HG03280 (cell line): ENCODE measurements around the gene SLIT3.
A peak's percentile ranks its signal among the peaks of the same experiment; 100 is the strongest.

ENCODE experiments used
- ATAC-seq: cut with Tn5 transposase; IDR thresholded peaks from one replicate; pipeline ENCODE4 v1.9.1; 2021; ENCODE audit warnings: mild to moderate bottlenecking, moderate library complexity; ENCODE audit not compliant: unreplicated experiment

Gene SLIT3

GRCh38 chr5:168819004-168819621 is 481.8 kb downstream of the SLIT3 start:
- no peak for ATAC-seq

- ATAC-seq = no peak
Measured at GRCh38 chr5:168818558-168818957, 482.4 kb downstream of the SLIT3 start.

DNA sequence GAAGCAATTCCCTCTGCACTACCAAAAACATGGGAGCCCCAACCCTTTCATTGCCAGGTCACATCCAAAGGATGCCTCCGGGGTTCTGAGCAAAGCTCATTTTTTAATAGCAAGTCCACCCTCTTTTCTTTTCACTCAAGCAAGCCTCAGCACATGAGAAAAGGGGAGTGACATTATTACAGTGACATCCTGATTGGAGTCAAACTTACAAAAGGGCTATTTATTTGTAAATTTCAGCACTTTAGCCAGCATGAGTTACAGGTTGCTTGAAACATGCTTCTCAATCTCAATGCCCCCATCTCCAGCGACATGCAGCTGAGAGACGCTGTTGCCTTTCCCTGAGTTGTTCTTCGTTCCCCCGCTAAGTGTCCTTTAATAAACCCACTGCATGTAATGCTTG is 483.3 kb downstream of the SLIT3 start:
- no peak for ATAC-seq

GRCh38 chr5:168816661-168817060 is 484.3 kb downstream of the SLIT3 start:
- ATAC-seq = no peak

DNA sequence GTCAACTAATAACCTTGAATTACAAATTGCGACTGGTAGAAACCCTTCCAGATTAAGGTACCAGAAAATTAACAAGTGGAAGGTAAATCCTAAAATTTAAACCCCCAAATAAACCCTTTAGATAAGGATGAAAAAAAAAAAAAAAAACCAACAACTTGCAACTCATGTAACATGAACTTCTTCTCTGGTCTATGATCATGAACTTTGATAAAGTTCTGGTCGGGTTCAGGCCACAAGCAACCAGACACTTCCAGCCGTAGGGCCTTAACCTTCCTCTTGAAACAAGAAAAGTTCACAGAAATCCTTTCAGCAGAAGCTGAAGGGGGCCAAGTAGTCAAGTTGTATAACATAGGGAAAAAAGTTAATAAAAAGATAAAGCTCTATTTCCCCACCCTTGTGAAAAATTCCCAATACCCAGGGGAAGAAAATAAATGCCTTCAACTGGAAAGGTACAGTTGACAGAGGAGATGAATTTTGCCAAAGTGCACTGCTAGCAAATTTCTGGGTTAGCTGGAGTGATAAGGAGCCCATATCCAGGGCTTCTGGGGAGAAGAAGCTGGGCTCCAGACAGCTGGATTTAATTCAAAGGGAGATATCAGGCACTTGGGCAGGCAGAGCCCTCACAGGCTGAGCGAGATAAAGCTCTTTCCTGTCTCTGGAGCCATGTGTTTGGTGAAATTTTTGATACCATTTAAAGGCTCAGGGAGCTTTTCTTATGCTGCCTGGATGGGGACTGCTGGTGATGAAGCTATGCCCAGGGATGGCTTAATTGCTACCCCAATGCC is 487.6 kb downstream of the SLIT3 start:
- no peak for ATAC-seq

DNA sequence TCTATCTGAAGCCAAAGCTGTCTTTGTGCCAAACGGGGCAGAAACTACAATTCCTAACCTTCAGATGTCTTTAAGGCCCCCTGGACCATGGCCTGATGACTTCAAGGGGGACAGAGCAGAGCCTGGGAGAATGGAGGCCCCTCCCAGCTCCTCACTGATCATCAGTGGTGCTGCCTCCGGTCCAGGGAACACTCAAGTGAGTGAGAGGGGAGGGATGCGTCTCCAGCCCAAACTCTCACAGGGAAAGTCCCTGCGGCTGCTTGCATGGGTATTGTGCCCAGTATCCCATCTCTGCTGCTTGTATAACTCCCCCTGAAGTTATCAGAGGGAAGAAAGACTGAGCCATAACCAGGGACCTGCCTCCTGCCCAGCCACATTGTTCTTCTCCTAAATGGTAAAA is 490.3 kb downstream of the SLIT3 start:
- no peak for ATAC-seq

DNA sequence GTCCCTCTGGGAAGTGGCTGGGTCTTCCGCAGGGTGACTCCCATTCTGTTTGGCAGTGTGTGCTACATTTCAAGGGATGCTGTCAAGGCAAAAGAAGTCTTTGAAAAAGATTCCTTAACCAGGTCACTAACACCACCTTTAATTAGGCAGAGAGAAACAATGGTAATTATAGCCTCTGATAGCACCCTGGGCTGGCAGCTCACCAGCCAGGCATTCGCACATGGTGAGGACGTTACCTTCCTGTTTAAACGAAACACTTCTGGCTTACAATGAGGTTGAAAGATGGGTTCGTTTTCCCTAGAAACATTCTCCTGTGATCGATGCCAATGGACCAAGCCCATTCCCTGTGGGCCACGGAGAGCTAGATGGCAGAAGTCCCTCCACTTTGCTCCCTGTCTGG is 491.7 kb downstream of the SLIT3 start:
- ATAC-seq = no peak

DNA sequence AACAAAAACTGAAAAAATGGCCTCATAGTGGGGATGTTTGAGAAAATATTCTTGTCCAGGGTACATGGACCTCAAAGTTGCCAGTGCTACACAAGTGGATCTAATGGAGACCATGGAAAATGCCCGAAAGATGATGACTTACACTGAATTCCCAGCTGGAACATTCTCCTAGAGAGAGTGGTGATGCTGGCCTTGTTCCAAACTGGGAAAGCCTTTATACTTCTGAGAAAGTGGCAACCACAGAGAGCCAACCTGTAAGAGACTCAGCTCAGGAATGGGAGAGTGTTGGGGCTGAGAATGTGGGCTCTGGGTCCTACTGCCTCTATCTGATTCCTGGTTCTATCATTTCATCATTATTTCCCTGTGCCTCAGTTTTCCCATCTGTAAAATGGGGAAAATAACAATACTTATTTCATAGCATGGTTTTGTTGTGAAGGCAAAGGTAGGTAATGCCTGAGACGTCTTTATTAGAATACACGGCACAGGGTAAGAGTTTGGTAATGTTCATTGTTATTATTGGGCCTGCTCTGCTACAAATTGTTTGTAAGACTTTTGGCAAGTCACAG is 492.8 kb downstream of the SLIT3 start:
- no peak for ATAC-seq

- ATAC-seq = no peak
Measured at GRCh38 chr5:168807287-168807686, 493.7 kb downstream of the SLIT3 start.

GRCh38 chr5:168803541-168803940 is 497.4 kb downstream of the SLIT3 start:
- no peak for ATAC-seq

GRCh38 chr5:168802337-168802736 is 498.6 kb downstream of the SLIT3 start:
- ATAC-seq = peak; percentile 73

GRCh38 chr5:168801567-168801966 is 499.4 kb downstream of the SLIT3 start:
- ATAC-seq = no peak

GRCh38 chr5:168800701-168801100 is 500.2 kb downstream of the SLIT3 start:
- ATAC-seq = no peak

- no peak for ATAC-seq
Measured at GRCh38 chr5:168798065-168799023, 502.6 kb downstream of the SLIT3 start.

GRCh38 chr5:168796593-168797580 is 504.1 kb downstream of the SLIT3 start:
- ATAC-seq = no peak

DNA sequence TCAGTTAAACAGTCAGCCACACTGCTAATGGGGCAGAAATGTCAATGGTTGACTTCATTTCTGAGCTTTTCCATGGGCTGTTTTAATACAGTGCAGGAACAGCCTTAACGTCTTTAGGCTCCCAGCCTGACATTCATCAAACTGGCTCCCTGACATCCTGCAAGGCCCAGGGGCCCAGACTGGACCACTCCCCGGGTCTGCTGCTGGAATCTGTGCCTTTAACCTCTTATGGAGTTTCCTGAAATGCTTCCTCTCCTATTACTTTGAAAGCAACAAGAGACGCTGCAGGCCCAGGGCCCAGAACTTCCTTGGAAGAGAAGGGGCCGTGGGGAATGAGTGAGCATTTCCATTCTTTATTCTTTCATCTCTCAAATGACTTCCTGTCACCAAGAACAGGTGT is 504.9 kb downstream of the SLIT3 start:
- ATAC-seq = no peak

GRCh38 chr5:168793841-168794837 is 506.8 kb downstream of the SLIT3 start:
- ATAC-seq = no peak

DNA sequence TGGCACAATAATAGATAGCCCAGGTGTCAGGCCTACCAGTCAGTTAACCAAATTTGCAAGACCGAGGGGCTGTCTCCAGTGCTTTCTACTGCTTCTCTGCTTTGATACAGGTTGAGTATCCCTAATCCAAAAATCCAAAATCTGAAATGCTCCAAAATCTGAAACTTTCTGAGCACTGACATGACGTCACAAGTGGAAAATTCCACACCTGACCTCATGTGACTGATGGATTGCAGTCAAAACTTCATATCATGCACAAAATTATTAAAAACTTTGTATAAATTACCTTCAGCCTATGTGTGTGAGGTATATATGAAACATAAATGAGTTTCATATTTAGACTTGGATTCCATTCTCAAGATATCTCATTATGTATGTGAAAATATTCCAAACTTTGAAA is 508.3 kb downstream of the SLIT3 start:
- ATAC-seq = no peak
